Ishikawa (cell line): Measurements from ENCODE around the gene DNAH6.

Source experiments
- EP300 ChIP-seq: IDR thresholded peaks from 2 replicates; pipeline ENCODE4 v1.6.1; 2012; ENCODE audit warnings: borderline replicate concordance
- RAD21 ChIP-seq: IDR thresholded peaks from 2 replicates; pipeline ENCODE4 v1.6.1; 2012; ENCODE audit warnings: low read depth

DNA sequence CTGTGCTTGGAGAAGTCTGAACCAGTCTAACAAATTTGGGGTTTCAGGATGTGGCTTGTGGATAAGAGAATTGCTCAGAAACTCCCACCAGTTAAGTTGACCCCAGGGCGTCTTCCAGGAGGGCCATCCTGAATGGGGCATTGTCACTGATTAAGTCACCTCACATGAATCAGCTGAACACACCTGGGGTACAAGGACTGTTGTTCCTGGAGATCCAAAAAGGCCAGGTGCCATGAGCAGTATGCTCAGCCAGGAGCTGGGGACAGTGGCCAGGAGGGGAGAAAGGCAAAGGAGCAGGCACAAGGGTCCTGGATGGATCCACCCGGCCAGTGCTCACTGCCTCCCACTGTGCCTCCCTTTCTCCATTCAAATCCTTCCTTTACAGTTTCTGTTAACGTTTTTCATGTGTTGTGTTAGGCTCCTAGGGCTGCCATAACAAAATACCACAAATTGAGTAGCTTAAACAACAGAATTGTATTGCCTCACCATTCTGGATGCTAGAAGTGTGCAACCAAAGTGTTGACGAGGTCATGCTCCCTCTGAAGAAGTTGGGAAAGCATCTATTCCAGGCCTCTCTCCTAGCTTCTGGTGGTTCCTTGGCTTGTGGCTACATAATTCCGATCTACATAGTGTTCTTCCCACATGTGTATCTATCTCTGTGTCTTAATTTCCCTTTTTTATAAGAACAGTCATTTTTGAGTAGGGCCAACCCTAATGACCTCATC is 331.2 kb downstream of the DNAH6 start:
- TF ChIP-seq RAD21: no peak
- no peak for TF ChIP-seq EP300
